ENCODE data around the gene NUTM1. TPM values are rescaled to one million over a fixed set of nuclear protein-coding genes. Genes with fewer than 3 reads are reported as not detected.

NUTM1 gene
- total RNA-seq, 1 experiment from 2014 or later: 0.26 TPM

DNA sequence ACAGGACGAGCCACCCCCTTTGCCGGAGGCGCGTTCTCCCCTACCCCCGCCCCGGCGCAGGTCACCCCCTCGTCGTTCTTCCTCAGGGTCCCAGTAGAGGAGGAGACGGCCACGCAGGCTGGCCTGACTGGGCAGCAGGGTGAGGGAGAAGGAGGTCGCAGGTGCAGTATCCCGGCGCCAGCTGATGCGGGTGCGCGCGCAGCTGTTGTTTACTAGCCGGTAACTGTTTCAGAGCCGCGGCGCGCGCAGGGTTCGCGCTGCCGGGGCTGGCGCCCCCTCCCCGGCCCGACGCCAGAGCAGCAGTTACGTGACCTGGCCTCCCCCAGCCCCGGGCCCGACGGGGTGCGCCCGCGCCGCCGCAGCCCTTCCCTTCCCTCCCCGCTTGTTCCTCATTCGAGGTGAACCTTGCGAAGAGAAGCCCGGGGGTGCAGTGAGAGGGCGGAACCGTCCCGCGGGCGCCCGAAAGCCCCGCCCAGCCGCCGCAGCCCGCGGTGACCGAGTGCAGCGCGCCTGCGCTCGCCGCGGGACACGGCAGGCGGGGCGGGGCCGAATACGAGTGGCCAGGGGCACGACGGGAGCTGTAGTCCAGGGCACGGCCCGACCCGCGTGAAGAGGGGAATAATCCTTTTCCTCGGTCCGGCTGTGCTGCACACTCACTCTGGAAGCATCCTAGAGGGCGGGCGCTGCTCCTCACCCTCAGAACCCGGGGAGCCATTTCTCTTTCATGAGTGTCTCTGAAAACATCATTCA, 5.4 kb upstream of the NUTM1 start, which contains the start of gene SLC12A6:
TSS of gene SLC12A6 (minus strand) at position 225 of the 750 bp plus-strand sequence. CDS start 1,101 bp downstream, outside the sequence.
- H3K4me1 ChIP-seq (ENCODE audit: insufficient read depth, low read length): peaks cover 2% of the 10 kb centered on the region; the same call in 1 of the 2 replicates
- H4K8ac ChIP-seq (replicated peaks; ENCODE audit: insufficient read length, low read depth, low read length): no peak within 1 kb of the TSS
- Mint-ChIP-seq H3K36me3 (ENCODE audit: insufficient read depth in 1 of 3, low read depth in 3 of 3) (peaks cover 22 to 25% (median 25%) of the 10 kb centered on the region in 3 experiments), H3K27ac (peak within 1 kb of the TSS in 2 of 3 experiments; percentile 63 to 93; a peak in 2 of 7 replicates), H3K27me3 (ENCODE audit: low read depth) (peaks cover 5% of the 10 kb centered on the region; the same call in 1 of the 2 replicates), H3K4me1 (peaks cover 10 to 15% of the 10 kb centered on the region in 2 experiments), H3K4me3 (peak within 1 kb of the TSS; percentile 81 to 96), H3K9me3 (no peaks in the 10 kb centered on the region)
- H4K91ac ChIP-seq (ENCODE audit: insufficient read length, low read depth, low read length): no peak within 1 kb of the TSS
- H2BK120ac ChIP-seq (ENCODE audit: low read depth, low read length, poor library complexity, severe bottlenecking): no peak within 1 kb of the TSS
- peak within 1 kb of the TSS; percentile 64 for H3K18ac ChIP-seq (ENCODE audit: insufficient read length, low read depth, low read length)
- peak; percentile 88 for DNase-seq
- no peak within 1 kb of the TSS for H3K23ac ChIP-seq (ENCODE audit: insufficient read length, low read depth, low read length)
- H3K9me3 ChIP-seq (ENCODE audit: control insufficient read depth, low read depth, low read length): no peaks in the 10 kb centered on the region
- H3K14ac ChIP-seq (ENCODE audit: insufficient read depth, low read length): 0 out of 2 replicates have a peak within 1 kb of the TSS, but pooled peaks have one; percentile 42
- H2BK5ac ChIP-seq (ENCODE audit: insufficient read length, low read length): no peak within 1 kb of the TSS
- no peak within 1 kb of the TSS for H2BK15ac ChIP-seq (ENCODE audit: low read depth, low read length)
- no peak within 1 kb of the TSS for H3K27ac ChIP-seq (ENCODE audit: insufficient read length, low read depth, low read length)
- H3K9ac ChIP-seq (ENCODE audit: extremely low read depth, insufficient read length, low read length): peak within 1 kb of the TSS; percentile 44
- H4K20me1 ChIP-seq (ENCODE audit: control insufficient read depth, insufficient read depth, insufficient read length): no peaks in the 10 kb centered on the region
- H3K79me2 ChIP-seq (ENCODE audit: insufficient read depth, low read length): peaks cover 7% of the 10 kb centered on the region; the same call in 1 of the 2 replicates
- H2AFZ ChIP-seq (ENCODE audit: low read length): no peak within 1 kb of the TSS
- peak within 1 kb of the TSS; percentile 76 for H3K4me2 ChIP-seq (ENCODE audit: insufficient read depth, insufficient read length, low read length)
- peaks cover 7% of the 10 kb centered on the region for H3K23me2 ChIP-seq (ENCODE audit: insufficient read length, low read depth, low read length, poor library complexity, severe bottlenecking)
- no peak within 1 kb of the TSS for H2BK12ac ChIP-seq (ENCODE audit: insufficient read length, low read depth, low read length)
- peaks cover 3% of the 10 kb centered on the region for H3K79me1 ChIP-seq (ENCODE audit: insufficient read depth, low read depth, low read length, poor library complexity, severe bottlenecking)
- H2AK5ac ChIP-seq (ENCODE audit: insufficient read length, low read length): no peak within 1 kb of the TSS
- WGBS (ENCODE audit: extremely low coverage, insufficient read length, low lambda C conversion rate): no CpG with 5 or more reads among the region's 78 CpGs
- TF ChIP-seq, protein P1, sequence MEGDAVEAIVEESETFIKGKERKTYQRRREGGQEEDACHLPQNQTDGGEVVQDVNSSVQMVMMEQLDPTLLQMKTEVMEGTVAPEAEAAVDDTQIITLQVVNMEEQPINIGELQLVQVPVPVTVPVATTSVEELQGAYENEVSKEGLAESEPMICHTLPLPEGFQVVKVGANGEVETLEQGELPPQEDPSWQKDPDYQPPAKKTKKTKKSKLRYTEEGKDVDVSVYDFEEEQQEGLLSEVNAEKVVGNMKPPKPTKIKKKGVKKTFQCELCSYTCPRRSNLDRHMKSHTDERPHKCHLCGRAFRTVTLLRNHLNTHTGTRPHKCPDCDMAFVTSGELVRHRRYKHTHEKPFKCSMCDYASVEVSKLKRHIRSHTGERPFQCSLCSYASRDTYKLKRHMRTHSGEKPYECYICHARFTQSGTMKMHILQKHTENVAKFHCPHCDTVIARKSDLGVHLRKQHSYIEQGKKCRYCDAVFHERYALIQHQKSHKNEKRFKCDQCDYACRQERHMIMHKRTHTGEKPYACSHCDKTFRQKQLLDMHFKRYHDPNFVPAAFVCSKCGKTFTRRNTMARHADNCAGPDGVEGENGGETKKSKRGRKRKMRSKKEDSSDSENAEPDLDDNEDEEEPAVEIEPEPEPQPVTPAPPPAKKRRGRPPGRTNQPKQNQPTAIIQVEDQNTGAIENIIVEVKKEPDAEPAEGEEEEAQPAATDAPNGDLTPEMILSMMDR (conservative IDR thresholded peaks at IDR 0.05): no peak
- no peaks in the 10 kb centered on the region for H3K27me3 ChIP-seq (ENCODE audit: insufficient read depth, low read length)
- no peak within 1 kb of the TSS for H3K56ac ChIP-seq (ENCODE audit: insufficient read length, low read depth, low read length)
- no peak within 1 kb of the TSS for H3K4ac ChIP-seq (ENCODE audit: low read depth, low read length)
- H3T11ph ChIP-seq (ENCODE audit: low read length): no peak within 1 kb of the TSS
- H2BK20ac ChIP-seq (ENCODE audit: low read depth, low read length, poor library complexity, severe bottlenecking): no peak within 1 kb of the TSS
- no peak within 1 kb of the TSS for H4K5ac ChIP-seq (ENCODE audit: insufficient read length, low read depth, low read length)

Measured in H9 (cell line).